NCI-H2227 (cell line): Measurements from ENCODE around the gene WFIKKN2.
"Not testable (repeated sequence)": the region's sequence is repeated elsewhere in the genome, so short reads cannot be mapped to it uniquely, and the experiment has no call there.

Experiments
- DNase-seq: peaks from one replicate; lab custom pipeline; 2025; ENCODE audit not compliant: unreplicated experiment; lab: John Stamatoyannopoulos, UW

The WFIKKN2 gene

GRCh38 chr17:50850640-50851039, 15.3 kb downstream of the WFIKKN2 start:
- DNase-seq = no peak

GRCh38 chr17:50853015-50853615, 17.7 kb downstream of the WFIKKN2 start:
- DNase-seq = no peak

GRCh38 chr17:50853781-50854180, 18.4 kb downstream of the WFIKKN2 start:
- no peak for DNase-seq

- no peak for DNase-seq
Observed at GRCh38 chr17:50855708-50856330, 20.4 kb downstream of the WFIKKN2 start.

GRCh38 chr17:50856431-50856830, 21.0 kb downstream of the WFIKKN2 start:
- no peak for DNase-seq

GRCh38 chr17:50858486-50859225, 23.3 kb downstream of the WFIKKN2 start:
- DNase-seq = no peak

- DNase-seq = not testable (repeated sequence)
Observed at GRCh38 chr17:50859727-50860126, 24.3 kb downstream of the WFIKKN2 start.

- no peak for DNase-seq
Observed at GRCh38 chr17:50861334-50861676, 25.9 kb downstream of the WFIKKN2 start.

GRCh38 chr17:50861822-50862528, 26.6 kb downstream of the WFIKKN2 start:
- DNase-seq = no peak

- no peak for DNase-seq
Observed at GRCh38 chr17:50863221-50863843, 27.9 kb downstream of the WFIKKN2 start.

- no peak for DNase-seq
Observed at GRCh38 chr17:50863931-50864330, 28.5 kb downstream of the WFIKKN2 start.

GRCh38 chr17:50864747-50865059, 29.3 kb downstream of the WFIKKN2 start:
- no peak for DNase-seq

- peak; percentile 57 for DNase-seq
Observed at GRCh38 chr17:50865060-50865867, 29.9 kb downstream of the WFIKKN2 start.

- DNase-seq = no peak
Observed at GRCh38 chr17:50865868-50866260, 30.5 kb downstream of the WFIKKN2 start.

- peak; percentile 98 for DNase-seq
Observed at GRCh38 chr17:50866261-50866949, 31.0 kb downstream of the WFIKKN2 start, which contains the start of gene TOB1. TOB1 (minus strand) TSS chr17:50866354; CDS start chr17:50864017, 2,337 bp downstream.

GRCh38 chr17:50866950-50867362, 31.6 kb downstream of the WFIKKN2 start:
- DNase-seq = peak; percentile 91

- peak; percentile 97 for DNase-seq
Observed at GRCh38 chr17:50867363-50868139, 32.2 kb downstream of the WFIKKN2 start.

GRCh38 chr17:50868140-50868438, 32.7 kb downstream of the WFIKKN2 start:
- DNase-seq = no peak

- DNase-seq = no peak
Observed at GRCh38 chr17:50868602-50869001, 33.2 kb downstream of the WFIKKN2 start.
